GM19351 (cell line): ENCODE measurements around the gene ITPR3.

Source experiments
- ATAC-seq: cut with Tn5 transposase; IDR thresholded peaks from one replicate; pipeline ENCODE4 v1.9.1; 2021; ENCODE audit warnings: mild to moderate bottlenecking, moderate library complexity; ENCODE audit not compliant: unreplicated experiment

ITPR3 gene

GRCh38 chr6:33695451-33695887 lies 74.3 kb downstream of the ITPR3 start:
- ATAC-seq = no peak

GRCh38 chr6:33696076-33696475 lies 75.0 kb downstream of the ITPR3 start:
- ATAC-seq = no peak

GRCh38 chr6:33696548-33697518 lies 75.7 kb downstream of the ITPR3 start:
- ATAC-seq = no peak

- ATAC-seq = no peak
Observed at GRCh38 chr6:33697845-33698244, 76.7 kb downstream of the ITPR3 start.

GRCh38 chr6:33698494-33698893 lies 77.4 kb downstream of the ITPR3 start:
- ATAC-seq = no peak

GRCh38 chr6:33699131-33699530 lies 78.0 kb downstream of the ITPR3 start:
- ATAC-seq = no peak

- no peak for ATAC-seq
Observed at GRCh38 chr6:33699739-33700138, 78.6 kb downstream of the ITPR3 start.

GRCh38 chr6:33700391-33701050 lies 79.4 kb downstream of the ITPR3 start:
- no peak for ATAC-seq

- no peak for ATAC-seq
Observed at GRCh38 chr6:33702345-33702977, 81.3 kb downstream of the ITPR3 start.

GRCh38 chr6:33704215-33705066 lies 83.3 kb downstream of the ITPR3 start:
- no peak for ATAC-seq

GRCh38 chr6:33705268-33705885 lies 84.3 kb downstream of the ITPR3 start:
- ATAC-seq = no peak

GRCh38 chr6:33705955-33706725 lies 85.0 kb downstream of the ITPR3 start:
- no peak for ATAC-seq

GRCh38 chr6:33707771-33708170 lies 86.6 kb downstream of the ITPR3 start:
- no peak for ATAC-seq

GRCh38 chr6:33708516-33709204 lies 87.5 kb downstream of the ITPR3 start:
- no peak for ATAC-seq

GRCh38 chr6:33709605-33710295 lies 88.6 kb downstream of the ITPR3 start:
- ATAC-seq = no peak

GRCh38 chr6:33710296-33711121 lies 89.4 kb downstream of the ITPR3 start:
- no peak for ATAC-seq
